GM12872 (cell line): ENCODE results near the gene SPOCK3.

Experiments used
- TF ChIP-seq, protein P1 (sequence below): IDR thresholded peaks from 3 replicates; pipeline ENCODE4 v1.5.1; 2011; ENCODE audit warnings: low read depth, mild to moderate bottlenecking, low read length, moderate library complexity; ENCODE audit not compliant: insufficient read depth

Gene SPOCK3

GRCh38 chr4:167234316-167234881 is at the start of gene SPOCK3:
Gene SPOCK3 (minus strand): TSS chr4:167234494.
- TF ChIP-seq, protein P1, sequence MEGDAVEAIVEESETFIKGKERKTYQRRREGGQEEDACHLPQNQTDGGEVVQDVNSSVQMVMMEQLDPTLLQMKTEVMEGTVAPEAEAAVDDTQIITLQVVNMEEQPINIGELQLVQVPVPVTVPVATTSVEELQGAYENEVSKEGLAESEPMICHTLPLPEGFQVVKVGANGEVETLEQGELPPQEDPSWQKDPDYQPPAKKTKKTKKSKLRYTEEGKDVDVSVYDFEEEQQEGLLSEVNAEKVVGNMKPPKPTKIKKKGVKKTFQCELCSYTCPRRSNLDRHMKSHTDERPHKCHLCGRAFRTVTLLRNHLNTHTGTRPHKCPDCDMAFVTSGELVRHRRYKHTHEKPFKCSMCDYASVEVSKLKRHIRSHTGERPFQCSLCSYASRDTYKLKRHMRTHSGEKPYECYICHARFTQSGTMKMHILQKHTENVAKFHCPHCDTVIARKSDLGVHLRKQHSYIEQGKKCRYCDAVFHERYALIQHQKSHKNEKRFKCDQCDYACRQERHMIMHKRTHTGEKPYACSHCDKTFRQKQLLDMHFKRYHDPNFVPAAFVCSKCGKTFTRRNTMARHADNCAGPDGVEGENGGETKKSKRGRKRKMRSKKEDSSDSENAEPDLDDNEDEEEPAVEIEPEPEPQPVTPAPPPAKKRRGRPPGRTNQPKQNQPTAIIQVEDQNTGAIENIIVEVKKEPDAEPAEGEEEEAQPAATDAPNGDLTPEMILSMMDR: no peak

- TF ChIP-seq, protein P1: no peak
Measured at GRCh38 chr4:167282171-167282864, 48.0 kb upstream of the SPOCK3 start.

DNA sequence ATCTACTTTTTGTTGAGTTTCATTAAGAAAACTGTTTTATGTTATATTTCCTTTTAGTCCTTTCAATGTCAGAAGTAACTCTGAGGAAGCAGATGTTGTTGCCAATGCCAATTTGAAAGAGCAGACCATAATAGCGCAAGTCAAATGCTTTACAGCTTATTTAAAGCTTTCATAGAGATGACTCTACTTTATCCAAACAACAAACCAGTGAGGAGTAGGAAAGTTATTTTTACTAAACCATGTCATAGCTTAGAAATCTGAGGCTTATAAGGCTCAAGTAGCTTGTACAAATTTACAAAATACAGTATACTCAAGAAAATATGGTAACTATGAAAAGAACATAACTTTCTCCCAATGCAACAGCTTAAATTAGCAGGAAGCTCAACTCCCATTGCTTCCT is 40.1 kb upstream of the SPOCK3 start:
- TF ChIP-seq, protein P1: no peak

DNA sequence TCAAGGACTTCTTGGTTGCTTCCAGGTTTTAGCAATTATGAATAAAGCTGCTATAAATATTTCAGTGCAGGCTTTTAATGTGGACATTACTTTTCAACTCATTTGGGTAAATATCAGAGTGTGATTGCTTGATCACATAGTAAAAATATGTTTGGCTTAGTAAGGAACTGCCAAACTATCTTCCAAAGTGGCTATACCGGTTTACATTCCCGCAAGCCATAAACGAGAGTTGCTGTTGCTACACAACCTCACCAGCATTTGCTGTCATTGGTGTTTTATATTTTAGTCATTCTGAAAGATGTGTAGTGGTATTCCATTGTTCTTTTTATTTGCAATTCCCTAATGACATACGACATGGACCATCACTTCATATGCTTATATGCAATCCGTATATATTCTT is 30.9 kb upstream of the SPOCK3 start:
- TF ChIP-seq, protein P1: no peak

- TF ChIP-seq, protein P1: no peak
Measured at GRCh38 chr4:167248271-167248670, 14.0 kb upstream of the SPOCK3 start.

GRCh38 chr4:167239627-167240026 is 5.3 kb upstream of the SPOCK3 start:
- TF ChIP-seq, protein P1: no peak

- TF ChIP-seq, protein P1: no peak
Measured at GRCh38 chr4:167238226-167238625, 3.9 kb upstream of the SPOCK3 start.
